ENCODE data around the gene TCEA2. TPM values are rescaled to one million over a fixed set of nuclear protein-coding genes. Genes with fewer than 3 reads are reported as not detected.

Gene TCEA2
- total and polyA plus RNA-seq, 2 of the 13 experiments (the other 11 are each of a cell fraction or from before 2014, with no cell fraction given): 28.1 to 33.7 TPM

- peak; percentile 12 for TF ChIP-seq ZNF768 (CRISPR knock-in tag; IDR thresholded peaks at IDR 0.05)
- TF ChIP-seq MAF1 (CRISPR knock-in tag; IDR thresholded peaks at IDR 0.05; ENCODE audit: borderline replicate concordance): no peak
- TF ChIP-seq ZNF841 (CRISPR knock-in tag; IDR thresholded peaks at IDR 0.05; ENCODE audit: borderline replicate concordance): no peak
Observed at GRCh38 chr20:64035933-64036345, 27.1 kb upstream of the TCEA2 start, which contains the start of gene C20orf204 (continued).

- FAIRE-seq (peak; percentile 44), ATAC-seq (peak; percentile 11), DNase-seq (ENCODE audit: low spot score) (peak; percentile 75)
- H3K27me3 ChIP-seq (ENCODE audit: control insufficient read depth in 1 of 2, insufficient read depth in 2 of 2, low read length in 2 of 2): no peaks in the 10 kb centered on the region
- peaks cover 18% of the 10 kb centered on the region for H3K79me2 ChIP-seq (ENCODE audit: insufficient read depth, low read length)
- H3K36me3 ChIP-seq (replicated peaks in 1 of 2; ENCODE audit: control insufficient read depth in 1 of 2, insufficient read depth in 2 of 2, low read length in 2 of 2): peaks cover 17 to 23% of the 10 kb centered on the region in 2 experiments
- ChIA-PET CTCF (ENCODE audit: low intra/inter-chr PET ratio, low total read pairs) (no interaction called here), POLR2A (interaction anchor here (0.8 to 10.1 kb wide), 19 partner anchors 8 to 409 kb away, joined by 3 to 252 read pairs (median 5); partner anchors contain the start of genes GMEB2, OPRL1, PRPF6 and RTEL1)
- H2AFZ ChIP-seq (ENCODE audit: low read length): no peak overlapping the region
- H3K4me2 ChIP-seq (ENCODE audit: low read depth, low read length): peak overlapping the region; percentile 92
- WGBS (ENCODE audit: low lambda C conversion rate): 11% methylated on average over 12 of the region's 17 CpGs
- no peaks in the 10 kb centered on the region for H4K20me1 ChIP-seq (ENCODE audit: insufficient read depth, low read length)
- H3K9ac ChIP-seq (ENCODE audit: insufficient read depth, low read depth, low read length): peak overlapping the region; percentile 82
- H3K4me3 ChIP-seq (replicated peaks in 1 of 3; ENCODE audit: insufficient read depth in 1 of 3, low read depth in 2 of 3, low read length in 3 of 3): peak overlapping the region; percentile 57 to 84 (median 71)
- H3K27ac ChIP-seq (ENCODE audit: extremely low read length, insufficient read depth, low read length): peak overlapping the region; percentile 82
- H3K9me3 ChIP-seq (ENCODE audit: low read length): no peaks in the 10 kb centered on the region
- peaks cover 63% of the 10 kb centered on the region for H3K4me1 ChIP-seq (ENCODE audit: insufficient read depth, low read length)
- BruUV-seq (replicated peaks): TSS peak; percentile 61
- in situ Hi-C loops (cut with HindIII; ENCODE audit: extremely low pct_ligation_motif_present, low pct_unique_long_range_greater_than_20kb) (no loop called here), intact Hi-C loops (cut with micrococcal nuclease; ENCODE audit: unreplicated experiment) (loop anchor here (1.0 to 2.0 kb wide), 3 partner anchors 12 to 55 kb away; partner anchors contain the start of gene PRPF6)
- TF ChIP-seq, protein P1, sequence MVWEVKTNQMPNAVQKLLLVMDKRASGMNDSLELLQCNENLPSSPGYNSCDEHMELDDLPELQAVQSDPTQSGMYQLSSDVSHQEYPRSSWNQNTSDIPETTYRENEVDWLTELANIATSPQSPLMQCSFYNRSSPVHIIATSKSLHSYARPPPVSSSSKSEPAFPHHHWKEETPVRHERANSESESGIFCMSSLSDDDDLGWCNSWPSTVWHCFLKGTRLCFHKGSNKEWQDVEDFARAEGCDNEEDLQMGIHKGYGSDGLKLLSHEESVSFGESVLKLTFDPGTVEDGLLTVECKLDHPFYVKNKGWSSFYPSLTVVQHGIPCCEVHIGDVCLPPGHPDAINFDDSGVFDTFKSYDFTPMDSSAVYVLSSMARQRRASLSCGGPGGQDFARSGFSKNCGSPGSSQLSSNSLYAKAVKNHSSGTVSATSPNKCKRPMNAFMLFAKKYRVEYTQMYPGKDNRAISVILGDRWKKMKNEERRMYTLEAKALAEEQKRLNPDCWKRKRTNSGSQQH (CRISPR knock-in tag; IDR thresholded peaks at IDR 0.05; ENCODE audit: low read depth): 0 out of 2 replicates have a peak, but pooled peaks have one; percentile 20
- TF ChIP-seq MIER2 (CRISPR knock-in tag; IDR thresholded peaks at IDR 0.05): peak; percentile 18; the same call in 1 of the 2 replicates
- TF ChIP-seq ZNF569 (CRISPR knock-in tag; IDR thresholded peaks at IDR 0.05; ENCODE audit: borderline replicate concordance): no peak
- TF ChIP-seq, protein P2, sequence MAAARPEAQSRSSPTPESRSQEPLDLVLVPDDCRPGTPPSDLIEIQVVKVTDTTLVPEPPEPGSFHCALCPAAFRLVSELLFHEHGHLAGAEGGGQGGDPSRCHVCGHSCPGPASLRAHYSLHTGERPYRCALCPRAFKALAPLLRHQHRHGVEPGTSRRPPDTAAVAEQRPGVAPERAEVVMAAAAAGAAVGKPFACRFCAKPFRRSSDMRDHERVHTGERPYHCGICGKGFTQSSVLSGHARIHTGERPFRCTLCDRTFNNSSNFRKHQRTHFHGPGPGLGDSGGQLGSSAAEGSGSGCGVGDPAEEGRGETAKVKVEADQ (CRISPR knock-in tag; IDR thresholded peaks at IDR 0.05; ENCODE audit: borderline replicate concordance): peak; percentile 68
- TF ChIP-seq ZNF282 (IDR thresholded peaks at IDR 0.05; ENCODE audit: partially characterized antibody): no peak
- TF ChIP-seq ZNF660 (CRISPR knock-in tag; IDR thresholded peaks at IDR 0.05; ENCODE audit: borderline replicate concordance, low read depth): no peak
- TF ChIP-seq SIN3A (IDR thresholded peaks at IDR 0.05; ENCODE audit: borderline replicate concordance, low read depth, low read length): no peak
- no peak for TF ChIP-seq HHEX (CRISPR knock-in tag; IDR thresholded peaks at IDR 0.05)
- TF ChIP-seq JUN (CRISPR knock-in tag; IDR thresholded peaks at IDR 0.05): no peak
- TF ChIP-seq, protein P3, sequence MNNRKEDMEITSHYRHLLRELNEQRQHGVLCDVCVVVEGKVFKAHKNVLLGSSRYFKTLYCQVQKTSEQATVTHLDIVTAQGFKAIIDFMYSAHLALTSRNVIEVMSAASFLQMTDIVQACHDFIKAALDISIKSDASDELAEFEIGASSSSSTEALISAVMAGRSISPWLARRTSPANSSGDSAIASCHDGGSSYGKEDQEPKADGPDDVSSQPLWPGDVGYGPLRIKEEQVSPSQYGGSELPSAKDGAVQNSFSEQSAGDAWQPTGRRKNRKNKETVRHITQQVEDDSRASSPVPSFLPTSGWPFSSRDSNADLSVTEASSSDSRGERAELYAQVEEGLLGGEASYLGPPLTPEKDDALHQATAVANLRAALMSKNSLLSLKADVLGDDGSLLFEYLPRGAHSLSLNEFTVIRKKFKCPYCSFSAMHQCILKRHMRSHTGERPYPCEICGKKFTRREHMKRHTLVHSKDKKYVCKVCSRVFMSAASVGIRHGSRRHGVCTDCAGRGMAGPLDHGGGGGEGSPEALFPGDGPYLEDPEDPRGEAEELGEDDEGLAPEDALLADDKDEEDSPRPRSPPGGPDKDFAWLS (CRISPR knock-in tag; IDR thresholded peaks at IDR 0.05; ENCODE audit: borderline replicate concordance): peak; percentile 91
- no peak for TF ChIP-seq MBD4 (IDR thresholded peaks at IDR 0.05; ENCODE audit: borderline replicate concordance, low read length)
- peak; percentile 50; the same call in 1 of the 2 replicates for TF ChIP-seq POLR2AphosphoS5 (IDR thresholded peaks at IDR 0.05; ENCODE audit: low read depth, low read length)
- TF ChIP-seq RXRB (CRISPR knock-in tag; IDR thresholded peaks at IDR 0.05; ENCODE audit: borderline replicate concordance): peak; percentile 77
- no peak for TF ChIP-seq DPF2 (CRISPR knock-in tag; IDR thresholded peaks at IDR 0.05; ENCODE audit: borderline replicate concordance, low read depth)
- TF ChIP-seq ZNF333 (CRISPR knock-in tag; IDR thresholded peaks at IDR 0.05; ENCODE audit: borderline replicate concordance): peak; percentile 93
Observed at GRCh38 chr20:64036346-64037198, 26.4 kb upstream of the TCEA2 start.
